Stimulated activated CD4-positive, alpha-beta T cell treated with anti-CD3 and anti-CD28 coated beads, TNF-alpha, amount 100 ng/mL, for 48 hours (primary cell): ENCODE measurements around the gene CENATAC.
A peak's percentile ranks its signal among the peaks of the same experiment; 100 is the strongest.
"Not testable (repeated sequence)": the region's sequence is repeated elsewhere in the genome, so short reads cannot be mapped to it uniquely, and the experiment has no call there.

Experiments
- DNase-seq, 3 donors: peaks; one replicate each; pipeline ENCODE4 v3.0.0-alpha.2; 2020; ENCODE audit warnings: low read depth in 3 of 3

The CENATAC gene

DNA sequence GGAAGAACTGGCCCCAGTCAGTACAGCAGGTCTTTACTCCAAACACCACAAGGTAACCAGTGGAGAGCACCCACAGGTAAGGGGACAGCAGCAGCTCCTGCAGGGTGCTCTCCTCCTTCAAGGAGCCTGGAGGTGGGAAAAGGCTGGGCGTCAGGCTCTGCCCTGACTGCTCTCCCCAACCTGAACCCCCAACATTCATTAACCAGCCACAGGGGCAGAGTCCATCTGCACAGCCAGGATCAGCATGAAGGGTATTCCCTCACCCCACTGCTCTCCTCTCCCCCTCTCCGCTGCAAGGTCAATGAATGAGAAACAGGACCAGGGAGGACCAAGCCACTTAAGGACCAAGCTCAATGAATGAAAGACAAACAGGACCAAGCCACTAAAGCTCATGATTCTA, 29.0 kb downstream of the CENATAC start:
- DNase-seq, result no peak

DNA sequence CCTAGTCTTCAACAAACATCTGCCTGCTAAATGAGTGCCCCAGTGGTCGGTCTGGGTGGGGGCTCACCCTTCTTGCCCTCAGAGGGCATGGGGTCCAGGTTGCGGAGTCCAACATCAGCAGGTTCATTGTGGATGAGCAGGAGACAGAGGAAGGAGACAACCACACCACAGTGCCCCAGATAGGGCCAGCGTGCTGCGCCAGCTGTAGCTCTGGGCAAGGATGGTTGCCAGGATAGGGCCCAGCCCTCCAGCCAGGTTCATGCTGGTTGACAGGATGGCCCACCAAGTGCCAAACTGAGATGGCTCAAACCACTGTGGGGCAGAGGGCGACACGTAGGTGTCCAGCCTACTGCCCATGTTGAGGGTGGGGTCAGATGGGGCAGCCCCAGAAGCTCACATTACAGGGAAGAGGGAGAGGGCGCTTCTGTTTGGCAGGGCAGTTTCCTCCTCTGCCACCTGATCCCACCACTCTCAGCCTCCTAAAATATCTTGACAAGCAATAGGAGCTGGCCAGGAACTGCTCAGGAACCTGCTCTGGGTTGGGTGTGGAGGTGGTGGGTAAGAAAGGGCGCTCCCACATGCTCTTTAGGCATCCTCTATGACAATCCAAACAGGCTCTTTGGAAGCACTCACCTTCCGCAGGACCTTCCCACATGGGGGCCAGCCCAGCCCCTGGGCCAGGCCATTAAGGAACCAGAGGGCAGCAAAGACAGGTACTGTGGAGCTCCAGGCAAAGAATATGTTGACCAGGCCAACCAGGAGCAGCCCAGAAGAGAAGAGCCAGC, 29.8 kb downstream of the CENATAC start:
- DNase-seq, result no peak

DNA sequence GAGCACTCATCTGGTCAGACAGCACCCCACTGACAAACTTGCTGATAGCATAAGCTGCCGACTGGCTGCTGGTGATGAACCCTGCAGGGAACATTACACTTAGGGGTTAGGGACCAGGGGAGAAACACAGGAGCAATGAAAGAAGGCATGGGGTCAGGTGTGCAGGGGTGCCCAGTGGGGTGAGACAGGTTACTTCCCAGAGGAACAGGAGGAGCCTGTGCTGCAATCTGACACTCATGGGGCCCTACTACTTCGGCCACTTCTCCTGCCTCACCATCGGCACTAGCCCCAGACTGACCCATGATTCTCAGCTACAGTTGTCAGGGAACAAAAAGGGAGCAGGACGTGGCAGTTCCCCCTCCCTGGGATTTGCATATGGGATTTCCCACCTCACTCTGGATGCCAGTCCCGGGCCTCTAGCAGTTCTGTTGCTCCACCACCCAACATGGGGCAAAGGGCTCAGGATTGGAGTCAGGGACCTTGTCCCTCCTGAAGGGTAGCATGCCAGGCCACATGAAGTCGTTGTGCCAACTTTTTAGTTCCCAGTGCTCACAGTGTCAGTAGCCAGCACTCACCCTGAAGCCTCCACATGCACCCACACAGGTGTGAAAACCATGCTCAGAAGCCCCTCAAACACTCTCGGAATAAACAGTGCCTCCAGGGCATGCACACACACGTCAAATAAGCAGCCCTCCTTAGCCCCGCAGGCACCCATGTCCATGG, 30.6 kb downstream of the CENATAC start:
- DNase-seq, result no peak

DNA sequence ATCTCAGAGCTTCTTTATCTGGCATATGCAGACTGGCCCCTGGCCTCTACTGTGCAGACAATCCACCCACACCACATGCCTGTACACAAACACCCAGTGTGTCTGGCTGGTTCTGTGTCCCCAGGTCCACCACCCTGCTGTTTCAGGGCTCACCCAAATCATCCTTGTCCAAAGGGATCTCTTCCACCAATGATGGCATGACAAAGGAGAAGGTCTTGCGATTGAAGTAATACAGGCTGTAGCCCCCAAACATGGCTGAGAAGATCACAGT, 31.1 kb downstream of the CENATAC start:
- no peak for DNase-seq

DNA sequence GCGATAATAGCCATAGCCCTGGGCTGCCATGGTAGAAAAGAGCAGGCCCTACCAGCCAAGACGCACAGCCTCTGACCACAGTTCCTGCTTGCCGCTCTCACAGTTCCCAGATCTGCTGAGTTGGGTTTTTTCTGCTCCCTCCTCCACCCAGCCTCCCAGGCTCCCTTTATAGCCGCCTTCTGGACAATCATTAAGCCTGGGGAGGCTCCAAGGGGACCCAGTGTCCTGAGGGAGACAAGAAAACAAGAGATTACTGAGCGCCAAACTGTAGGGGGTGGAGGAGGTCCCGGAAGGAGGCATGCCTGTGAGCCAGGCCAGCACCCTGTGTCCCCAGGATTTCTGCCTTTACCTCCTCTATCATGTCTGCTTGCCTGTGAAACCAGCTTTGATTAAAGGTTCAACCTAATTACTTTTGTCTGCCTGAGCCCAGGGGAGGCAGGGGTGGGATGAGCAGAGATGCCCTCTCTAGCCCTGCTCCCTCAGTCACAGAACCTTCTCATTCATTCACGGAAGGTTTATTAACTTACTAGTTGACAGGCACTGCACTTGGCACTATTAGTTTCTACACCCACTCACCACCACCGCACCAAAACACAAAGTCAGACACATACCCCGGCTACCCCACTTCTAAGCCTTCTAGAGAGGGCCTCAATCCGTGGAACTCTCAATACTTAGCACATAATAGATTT, 31.5 kb downstream of the CENATAC start:
- DNase-seq, result peak in 2 of 3 donors; percentile 26 to 27

DNA sequence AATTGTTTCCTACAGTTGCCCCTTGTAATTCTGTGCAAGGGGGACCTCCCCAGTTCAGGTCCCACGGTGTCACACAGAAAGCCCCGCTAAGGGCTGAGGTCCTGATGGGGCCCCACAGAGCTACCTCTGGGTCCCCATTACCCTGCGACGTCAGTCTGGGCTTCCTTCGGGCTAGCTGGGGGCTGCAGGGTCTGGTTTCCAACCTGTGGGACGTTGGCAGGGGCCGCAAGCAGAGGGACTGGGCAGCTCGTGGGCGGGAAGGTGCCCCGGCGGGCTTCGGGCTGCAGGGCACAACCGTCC, 32.0 kb downstream of the CENATAC start:
- no peak for DNase-seq

DNA sequence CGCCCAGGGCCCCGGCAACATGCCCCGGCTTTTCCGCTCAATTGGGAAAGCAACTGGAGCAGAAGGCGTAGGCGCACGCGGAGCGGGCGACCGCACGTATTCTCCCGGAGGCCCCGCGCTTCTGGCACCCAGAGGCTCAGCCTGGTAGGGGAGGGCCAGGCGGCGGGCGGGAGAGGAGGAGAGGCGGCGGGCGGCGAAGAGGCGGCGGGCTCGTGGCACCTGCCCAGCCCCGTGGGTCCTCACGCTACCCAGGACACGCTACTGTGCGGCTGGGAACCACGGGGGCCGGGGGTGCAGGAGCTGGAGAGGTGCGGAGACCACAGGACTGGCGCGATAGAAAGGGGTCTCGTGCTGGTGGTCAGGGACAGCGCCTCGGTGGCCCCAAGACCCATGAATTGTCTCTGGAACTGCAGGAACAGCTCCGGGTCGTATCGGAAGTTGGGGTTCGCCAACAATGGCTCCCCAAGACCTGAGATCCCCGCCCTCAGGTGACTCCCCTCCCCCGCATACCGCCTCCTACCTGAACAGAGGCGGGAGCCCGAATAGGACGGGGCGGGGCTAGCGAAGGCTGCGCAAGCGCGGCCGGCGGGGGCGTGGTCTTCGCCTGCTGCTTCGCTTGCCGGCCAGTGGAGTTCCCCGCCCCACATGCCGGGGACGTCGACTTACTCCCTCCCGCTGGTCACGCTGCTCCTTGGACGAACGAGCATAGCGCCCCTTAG, 32.5 kb downstream of the CENATAC start, which contains the start of gene SLC37A4:
SLC37A4 (minus strand) TSS at position 549 of the 719 bp plus-strand sequence.
- DNase-seq, result peak; percentile 93 to 98 (median 97)

DNA sequence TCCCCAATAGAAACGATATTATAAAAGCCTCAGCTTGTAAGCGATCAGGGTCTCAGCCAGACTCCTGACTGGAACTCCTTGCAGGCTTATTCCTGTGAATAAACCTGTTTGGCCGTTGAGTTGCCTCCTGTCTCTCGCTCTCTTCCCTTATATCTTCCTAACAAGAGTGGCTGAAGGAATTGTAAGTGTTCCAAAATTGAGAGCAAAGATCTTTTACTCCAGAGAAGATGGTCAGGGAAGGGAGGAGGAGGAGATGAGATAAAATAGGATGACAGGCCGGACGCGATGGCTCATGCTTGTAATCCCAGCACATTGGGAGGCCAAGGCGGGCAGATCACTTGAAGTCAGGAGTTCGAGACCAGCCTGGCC, 34.0 kb downstream of the CENATAC start:
- DNase-seq, result no peak

DNA sequence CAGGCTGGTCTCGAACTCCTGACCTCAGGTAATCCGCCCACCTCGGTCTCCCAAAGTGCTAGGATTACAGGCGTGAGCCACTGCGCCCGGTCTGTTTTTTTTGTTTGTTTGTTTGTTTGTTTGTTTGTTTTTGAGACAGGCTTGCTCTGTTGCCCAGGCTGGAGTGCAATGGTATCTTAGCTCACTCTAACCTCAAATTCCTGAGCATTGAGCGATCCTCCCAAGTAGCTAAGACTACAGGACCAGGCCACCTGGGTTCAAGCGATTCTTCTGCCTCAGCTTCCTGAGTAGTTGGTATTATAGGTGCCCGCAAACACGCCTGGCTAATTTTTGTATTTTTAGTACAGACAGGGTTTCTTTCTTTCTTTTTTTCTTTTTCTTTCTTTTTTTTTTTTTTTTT, 35.5 kb downstream of the CENATAC start:
- DNase-seq, result not testable (repeated sequence)

DNA sequence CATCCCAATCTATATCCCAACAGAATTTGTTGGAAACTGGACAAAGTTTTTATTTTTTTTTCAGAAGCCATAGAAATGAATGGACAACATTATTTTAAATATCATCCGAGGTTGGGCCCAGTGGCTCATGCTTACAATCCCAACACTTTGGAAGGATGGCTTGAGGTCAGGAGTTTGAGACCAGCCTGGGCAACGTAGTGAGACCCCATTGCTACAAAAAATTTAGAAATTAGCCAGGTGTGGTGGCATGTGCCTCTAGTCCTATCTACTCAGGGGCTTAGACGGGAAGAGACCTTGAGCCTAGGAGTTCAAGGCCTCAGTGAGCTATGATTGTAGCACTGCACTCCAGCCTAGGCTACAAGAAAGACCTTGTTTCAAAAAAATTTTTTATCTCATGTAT, 36.9 kb downstream of the CENATAC start:
- DNase-seq, result no peak

DNA sequence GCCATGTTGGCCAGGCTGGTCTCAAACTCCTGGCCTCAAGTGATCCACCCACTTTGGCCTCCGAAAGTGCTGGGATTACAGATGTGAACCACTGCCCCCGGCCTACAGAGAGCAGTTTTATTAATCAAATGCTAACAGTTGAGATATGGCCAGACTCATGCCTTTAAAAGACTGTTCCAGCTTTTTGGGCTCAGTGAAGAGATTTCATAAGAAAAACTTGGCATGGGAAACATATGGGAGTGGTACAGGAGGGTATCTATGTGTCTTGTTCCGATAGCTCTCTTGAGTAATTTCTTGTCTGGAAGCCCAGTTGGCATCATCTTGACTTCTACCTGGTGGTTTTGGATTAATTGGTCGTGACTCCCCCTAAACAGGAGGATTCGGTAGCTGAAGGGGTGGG, 40.9 kb downstream of the CENATAC start:
- DNase-seq, result no peak

DNA sequence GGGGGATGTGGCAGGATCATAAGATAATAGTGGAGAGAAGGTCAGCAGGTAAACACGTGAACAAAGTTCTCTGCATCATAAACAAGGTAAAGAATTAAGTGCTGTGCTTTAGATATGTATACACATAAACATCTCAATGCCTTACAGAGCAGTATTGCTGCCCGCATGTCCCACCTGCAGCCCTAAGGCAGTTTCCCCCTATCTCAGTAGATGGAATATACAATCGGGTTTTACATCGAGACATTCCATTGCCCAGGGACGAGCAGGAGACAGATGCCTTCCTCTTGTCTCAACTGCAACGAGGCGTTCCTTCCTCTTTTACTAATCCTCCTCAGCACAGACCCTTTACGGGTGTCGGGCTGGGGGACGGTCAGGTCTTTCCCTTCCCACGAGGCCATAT, 41.5 kb downstream of the CENATAC start:
- DNase-seq, result not testable (repeated sequence)

DNA sequence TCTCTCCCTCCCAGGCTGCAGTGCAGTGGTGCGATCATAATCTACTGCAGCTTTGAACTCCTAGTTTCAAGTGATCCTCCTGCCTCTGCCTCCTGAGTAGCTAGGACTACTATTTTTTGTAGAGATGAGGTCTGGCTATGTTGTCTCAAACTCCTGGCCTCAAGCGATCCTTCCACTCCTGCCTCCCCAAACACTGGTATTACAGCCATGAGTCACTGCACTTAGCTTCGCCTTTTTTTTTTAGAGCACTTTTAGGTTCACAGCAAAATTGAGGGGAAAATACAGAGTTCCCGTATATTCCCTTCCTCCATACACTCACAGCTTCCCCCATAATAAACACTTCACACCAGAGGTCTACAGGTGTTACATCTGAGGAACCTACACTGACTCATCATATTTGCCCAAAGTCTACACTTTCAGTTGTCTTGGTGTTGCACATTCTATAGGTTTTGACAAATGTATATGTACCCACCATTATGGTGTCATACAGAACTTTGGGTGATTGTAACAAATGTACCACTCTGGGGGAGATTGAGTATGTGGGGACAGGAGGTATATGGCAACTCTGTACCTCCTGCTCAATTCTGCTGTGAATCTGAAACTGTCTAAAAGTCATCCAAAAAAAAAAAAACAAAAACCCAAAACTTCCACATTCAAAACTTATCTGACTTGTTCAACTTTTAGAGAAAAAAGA, 44.0 kb downstream of the CENATAC start:
- no peak for DNase-seq

DNA sequence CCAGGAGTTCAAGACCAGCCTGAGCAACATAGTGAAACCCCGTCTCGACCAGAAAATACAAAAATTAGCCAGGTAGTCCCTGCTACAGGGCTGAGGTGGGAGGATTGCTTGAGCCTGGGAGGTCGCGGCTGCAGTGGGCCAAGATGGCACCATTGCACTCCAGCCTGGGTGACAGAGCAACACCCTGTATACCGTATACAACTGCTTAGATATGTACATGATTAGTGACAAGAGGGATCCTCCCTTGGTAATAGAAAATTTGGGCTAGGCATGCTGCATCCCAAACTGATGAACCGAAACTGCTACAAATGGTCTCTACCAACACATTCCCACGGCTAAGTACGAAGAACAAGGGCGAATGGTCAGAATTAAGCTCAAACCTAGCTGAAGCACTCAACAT, 45.0 kb downstream of the CENATAC start:
- DNase-seq, result no peak

DNA sequence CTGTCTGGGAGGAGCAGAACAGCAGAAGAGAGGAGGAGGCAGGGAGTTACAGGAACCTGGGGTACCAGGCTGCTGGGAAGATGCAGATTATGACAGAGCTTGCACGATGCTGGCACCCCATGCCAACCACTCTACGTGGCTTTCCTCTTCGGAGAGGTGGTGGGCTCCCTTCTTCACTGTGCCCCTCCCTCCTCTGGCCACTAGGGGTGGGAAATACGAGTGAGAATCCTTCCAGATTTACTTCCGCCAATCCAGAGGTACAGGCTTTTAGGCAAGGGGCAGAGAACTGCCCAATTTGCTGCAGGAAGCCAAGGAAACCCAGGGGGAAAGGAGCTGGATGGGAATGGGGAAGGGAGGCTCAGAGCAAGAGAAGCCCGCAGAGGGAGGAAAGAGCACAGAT, 46.8 kb downstream of the CENATAC start:
- DNase-seq, result no peak

DNA sequence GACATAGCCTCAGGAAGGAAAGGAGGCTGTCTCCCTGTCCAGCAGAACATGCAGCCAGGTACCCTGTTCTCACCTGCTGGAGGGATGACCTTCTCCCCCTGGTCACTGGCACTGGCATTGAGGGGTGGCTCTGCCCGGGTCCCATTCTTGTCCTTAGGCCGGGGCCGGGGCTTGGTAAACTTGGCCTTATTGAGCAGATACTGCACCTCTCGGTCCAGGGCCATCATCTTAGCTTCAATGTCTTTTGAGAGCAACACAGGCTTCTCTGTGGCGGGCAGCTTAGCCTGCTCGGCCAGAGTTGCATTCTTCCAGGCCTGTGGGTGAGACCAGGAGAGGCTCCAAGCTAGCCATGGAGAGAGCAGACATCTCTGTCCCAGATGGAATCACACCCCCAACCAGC, 48.6 kb downstream of the CENATAC start:
- no peak for DNase-seq

DNA sequence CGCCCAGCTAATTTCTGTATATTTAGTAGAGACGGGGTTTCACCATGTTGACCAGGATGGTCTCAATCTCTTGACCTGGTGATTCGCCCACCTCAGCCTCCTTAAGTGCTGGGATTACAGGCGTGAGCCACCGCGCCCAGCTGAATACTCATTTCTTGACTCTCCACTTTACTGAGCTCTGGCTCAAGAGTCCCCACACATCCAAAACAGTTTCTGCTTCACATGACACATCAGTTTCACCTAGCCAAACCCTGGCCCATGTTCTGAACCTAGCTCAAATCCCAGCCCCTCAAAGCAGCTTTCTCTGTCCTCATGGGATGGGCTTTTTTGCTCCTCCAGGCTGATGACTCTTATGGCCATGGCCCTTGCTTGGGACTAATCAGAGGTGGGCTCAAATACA, 49.3 kb downstream of the CENATAC start:
- DNase-seq, result no peak

DNA sequence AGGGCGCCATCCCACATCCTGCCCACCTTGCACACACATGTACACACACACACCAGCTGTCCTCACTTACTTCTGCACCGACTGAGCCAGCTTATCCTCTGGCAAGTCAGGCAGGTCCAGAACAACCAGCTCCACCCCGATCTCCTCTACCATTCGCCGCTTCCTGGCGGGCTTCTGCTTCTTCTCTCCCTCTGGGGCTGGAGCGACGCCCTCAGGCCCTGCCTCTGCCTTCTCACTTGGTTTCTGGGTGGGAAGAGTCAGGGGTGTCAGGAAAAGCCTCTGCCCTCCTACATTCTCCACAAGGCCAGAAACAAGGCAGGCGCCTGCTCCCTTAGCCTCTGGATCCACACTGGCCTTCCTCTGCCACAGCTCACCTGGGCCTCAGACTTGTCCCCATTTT, 50.7 kb downstream of the CENATAC start:
- no peak for DNase-seq

DNA sequence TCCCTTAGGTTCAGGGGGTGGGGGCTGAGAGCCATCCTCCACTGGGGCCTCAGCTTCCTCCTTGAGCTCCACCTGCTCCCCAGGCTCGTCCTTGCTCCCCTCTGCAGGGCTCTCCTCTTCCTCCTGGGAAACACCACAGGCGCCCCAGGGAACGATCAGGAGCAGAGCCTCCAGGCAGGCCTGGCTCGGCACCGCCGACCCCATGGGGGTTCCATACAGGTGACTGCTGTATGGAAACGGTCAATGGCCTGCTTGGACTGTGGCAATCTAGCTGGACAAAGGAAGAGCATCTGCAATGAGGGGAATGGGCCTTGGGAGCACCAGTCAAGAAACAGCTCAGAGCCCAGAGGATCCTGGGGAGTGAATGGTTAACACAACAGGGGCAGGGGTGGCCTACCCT, 51.1 kb downstream of the CENATAC start:
- DNase-seq, result no peak

DNA sequence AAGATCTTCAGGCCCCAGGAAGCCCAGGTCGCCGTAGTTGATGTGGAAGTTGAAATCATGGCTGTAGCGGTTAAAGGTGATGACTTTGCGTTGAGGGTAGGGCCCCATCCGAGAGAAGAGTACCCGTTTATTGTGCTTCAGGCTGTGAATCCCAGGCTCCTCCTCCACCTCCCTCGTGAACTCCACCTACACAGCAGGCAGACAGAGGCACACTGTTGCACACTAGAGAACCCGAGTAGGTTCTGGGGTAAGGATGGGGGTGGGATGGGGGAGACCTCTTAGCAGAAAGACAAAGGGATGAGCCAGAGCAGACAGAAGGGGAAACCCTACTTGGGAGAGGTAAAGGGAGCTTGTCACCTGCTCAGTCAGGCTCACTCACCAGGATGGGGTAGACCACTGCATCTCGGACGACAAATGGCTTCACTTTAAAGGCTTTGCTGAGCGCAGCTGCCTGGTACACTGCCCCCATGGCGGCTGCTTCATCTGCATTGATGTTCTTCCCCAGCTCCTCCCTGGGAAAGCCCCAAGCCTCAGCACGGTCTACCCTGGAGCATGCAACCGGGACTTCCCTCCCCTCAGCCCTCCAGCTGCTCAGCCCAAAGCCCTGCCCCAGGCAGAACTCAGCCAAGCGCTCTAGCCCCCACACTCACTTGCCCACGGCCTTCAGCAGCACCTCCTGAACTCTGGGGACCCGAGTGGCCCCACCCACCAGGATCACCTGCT, 53.7 kb downstream of the CENATAC start:
- no peak for DNase-seq

DNA sequence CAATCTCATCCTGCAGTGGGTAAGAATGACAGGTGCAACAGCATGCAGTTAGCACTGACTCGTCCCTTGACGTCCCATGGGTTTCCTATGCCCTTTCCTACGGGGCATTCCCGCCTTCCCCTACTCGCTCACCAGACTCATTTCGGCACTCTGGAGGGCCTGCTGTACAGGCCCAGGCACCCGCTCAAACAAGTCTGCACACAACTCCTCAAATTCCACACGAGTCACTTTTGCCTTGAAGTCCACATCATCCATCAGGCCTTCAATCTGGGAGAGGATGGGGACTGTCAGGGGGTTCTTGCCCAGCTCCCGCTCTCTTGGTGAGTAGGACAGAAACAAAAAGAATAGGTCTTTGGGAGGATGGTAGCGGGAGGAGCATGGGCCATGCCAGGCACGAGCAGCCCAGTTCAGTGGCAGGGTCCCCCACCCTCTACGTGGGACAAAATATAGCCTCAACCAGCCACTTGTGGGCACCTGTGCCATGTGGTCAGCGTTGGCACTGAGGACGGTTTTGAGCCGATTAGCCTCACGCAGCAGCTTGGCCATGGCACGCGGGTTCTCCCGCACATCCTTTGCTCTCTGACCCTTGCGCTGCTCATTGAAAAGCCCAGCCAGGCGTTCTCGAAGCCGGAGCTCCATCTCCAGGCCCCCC, 54.4 kb downstream of the CENATAC start:
- DNase-seq, result no peak
